ENCODE results near the gene TRIM2. TPM values are rescaled to one million over a fixed set of nuclear protein-coding genes. Genes with fewer than 3 reads are reported as not detected.

The TRIM2 gene
- polyA plus RNA-seq, 3 donors = 5.9 to 13.5 (median 6.6) TPM

GRCh38 chr4:153241295-153241694 lies 37.1 kb downstream of the TRIM2 start:
- H3K27ac ChIP-seq (ENCODE audit: low read depth, low read length) = no peak overlapping the region
- WGBS, 3 donors = 82 to 90% (median 87%) methylated on average over 8 of the region's 8 CpGs

GRCh38 chr4:153241970-153242838 lies 38.0 kb downstream of the TRIM2 start:
- no peak overlapping the region for H3K27ac ChIP-seq (ENCODE audit: low read depth, low read length)
- 22 to 58% (median 51%) methylated on average over 13 of the region's 13 CpGs for WGBS, 3 donors

GRCh38 chr4:153242839-153243324 lies 38.6 kb downstream of the TRIM2 start:
- H3K27ac ChIP-seq (ENCODE audit: low read depth, low read length) = no peak overlapping the region
- 68 to 82% (median 73%) methylated on average over 3 of the region's 3 CpGs for WGBS, 3 donors

- no peak overlapping the region for H3K27ac ChIP-seq (ENCODE audit: low read depth, low read length)
Measured at GRCh38 chr4:153243468-153243867, 39.2 kb downstream of the TRIM2 start.

- WGBS, 3 donors = 49 to 93% (median 87%) methylated on average over 3 of the region's 3 CpGs
Measured at GRCh38 chr4:153244969-153245368, 40.7 kb downstream of the TRIM2 start.

GRCh38 chr4:153245775-153246174 lies 41.5 kb downstream of the TRIM2 start:
- 84 to 95% (median 84%) methylated on average over 3 of the region's 3 CpGs for WGBS, 3 donors

More at GRCh38 chr4:153244969-153245368, 40.7 kb downstream of the TRIM2 start:
- no peak overlapping the region for H3K27ac ChIP-seq (ENCODE audit: low read depth, low read length)

GRCh38 chr4:153246446-153247115 lies 42.3 kb downstream of the TRIM2 start:
- 62 to 79% (median 74%) methylated on average over 7 of the region's 7 CpGs for whole genome bisulfite sequencing, 3 donors
- H3K27ac ChIP-seq (ENCODE audit: low read depth, low read length) = no peak overlapping the region

More at GRCh38 chr4:153245775-153246174, 41.5 kb downstream of the TRIM2 start:
- no peak overlapping the region for H3K27ac ChIP-seq (ENCODE audit: low read depth, low read length)

- H3K27ac ChIP-seq (ENCODE audit: low read depth, low read length) = no peak overlapping the region
- 81 to 94% (median 86%) methylated on average over 6 of the region's 6 CpGs for WGBS, 3 donors
Measured at GRCh38 chr4:153247116-153247490, 42.9 kb downstream of the TRIM2 start.

GRCh38 chr4:153248641-153249198 lies 44.5 kb downstream of the TRIM2 start:
- no peak overlapping the region for H3K27ac ChIP-seq (ENCODE audit: low read depth, low read length)
- WGBS, 3 donors = 11 to 20% (median 19%) methylated on average over 14 of the region's 14 CpGs

GRCh38 chr4:153249199-153250041 lies 45.2 kb downstream of the TRIM2 start:
- H3K27ac ChIP-seq (ENCODE audit: low read depth, low read length) = no peak overlapping the region
- 5 to 11% (median 10%) methylated on average over 42 to 44 of the region's 44 CpGs for WGBS, 3 donors

- H3K27ac ChIP-seq (ENCODE audit: low read depth, low read length) = no peak overlapping the region
- WGBS, 3 donors = 82 to 83% (median 83%) methylated on average over 3 of the region's 3 CpGs
Measured at GRCh38 chr4:153252122-153252521, 47.9 kb downstream of the TRIM2 start.

GRCh38 chr4:153255233-153255632 lies 51.0 kb downstream of the TRIM2 start:
- H3K27ac ChIP-seq (ENCODE audit: low read depth, low read length) = no peak overlapping the region
- WGBS, 3 donors = 79 to 100% (median 81%) methylated on average over 3 of the region's 3 CpGs

- WGBS, 3 donors = 32 to 61% (median 39%) methylated on average over 11 of the region's 11 CpGs
- no peak overlapping the region for H3K27ac ChIP-seq (ENCODE audit: low read depth, low read length)
Measured at GRCh38 chr4:153257151-153257620, 52.9 kb downstream of the TRIM2 start.

- 74 to 83% (median 78%) methylated on average over 5 of the region's 5 CpGs for WGBS, 3 donors
- H3K27ac ChIP-seq (ENCODE audit: low read depth, low read length) = no peak overlapping the region
Measured at GRCh38 chr4:153257991-153258390, 53.7 kb downstream of the TRIM2 start.

- no peak overlapping the region for H3K27ac ChIP-seq (ENCODE audit: low read depth, low read length)
- 80 to 81% (median 80%) methylated on average over 4 of the region's 4 CpGs for WGBS, 3 donors
Measured at GRCh38 chr4:153258750-153259149, 54.5 kb downstream of the TRIM2 start.

GRCh38 chr4:153259661-153260060 lies 55.4 kb downstream of the TRIM2 start:
- 72 to 83% (median 78%) methylated on average over 4 of the region's 4 CpGs for WGBS, 3 donors
- no peak overlapping the region for H3K27ac ChIP-seq (ENCODE audit: low read depth, low read length)

- H3K27ac ChIP-seq (ENCODE audit: low read depth, low read length) = no peak overlapping the region
- WGBS, 3 donors = 74 to 76% (median 75%) methylated on average over 3 of the region's 3 CpGs
Measured at GRCh38 chr4:153260132-153260531, 55.9 kb downstream of the TRIM2 start.

Measured in adipose tissue (tissue), 3 donors.